Neural progenitor cell (in vitro differentiated cells): ENCODE results near the gene PDE1C.

ENCODE experiments used
- CTCF ChIP-seq: fragments of 200-600 bp; sonication (generic); IDR thresholded peaks from 2 replicates; pipeline ENCODE4 v1.5.1; 2017; ENCODE audit warnings: antibody characterized with exemption, mild to moderate bottlenecking
- EZH2 ChIP-seq: fragments of 200-600 bp; sonication (generic); IDR thresholded peaks from 2 replicates; pipeline ENCODE4 v1.6.1; 2017; ENCODE audit warnings: antibody characterized with exemption, mild to moderate bottlenecking, moderate library complexity
- EZH2phosphoT487 ChIP-seq: fragments of 200-600 bp; sonication (generic); IDR thresholded peaks from 2 replicates; pipeline ENCODE4 v1.6.1; 2017; ENCODE audit warnings: antibody characterized with exemption

GRCh38 chr7:32051128-32051527, 19.1 kb downstream of the PDE1C start:
- TF ChIP-seq CTCF (no peak), EZH2 (no peak), EZH2phosphoT487 (no peak)
